DOHH2 (cell line): Measurements from ENCODE around the gene MYCBP.

Experiments used
- H3F3A ChIP-seq: fragments of 200-600 bp; sonication (generic), shearing (Covaris generic); 2 replicates; pipeline ENCODE4 v1.6.0; 2016; ENCODE audit warnings: antibody characterized with exemption, mild to moderate bottlenecking; ENCODE audit not compliant: control insufficient read depth, insufficient read depth
- H3K27ac ChIP-seq: fragments of 200-600 bp; sonication (generic); 2 replicates; pipeline ENCODE4 v1.5.1; 2014; ENCODE audit warnings: low read depth, mild to moderate bottlenecking, low read length, moderate library complexity
- H3K27me3 ChIP-seq: fragments of 200-600 bp; sonication (generic); 2 replicates; pipeline ENCODE4 v1.6.1; 2014; ENCODE audit warnings: mild to moderate bottlenecking, low read length, mixed read lengths; ENCODE audit not compliant: control insufficient read depth
- H3K36me3 ChIP-seq: fragments of 200-600 bp; sonication (generic); 2 replicates; pipeline ENCODE4 v1.6.1; 2014; ENCODE audit warnings: mild to moderate bottlenecking, low read length, moderate library complexity, mixed read lengths; ENCODE audit not compliant: control insufficient read depth
- H3K4me1 ChIP-seq: fragments of 200-600 bp; sonication (generic); 2 replicates; pipeline ENCODE4 v1.6.1; 2014; ENCODE audit warnings: mild to moderate bottlenecking, low read length, mixed read lengths; ENCODE audit not compliant: control insufficient read depth
- H3K4me2 ChIP-seq: fragments of 200-600 bp; sonication (generic); 2 replicates; pipeline ENCODE4 v1.6.0; 2014; ENCODE audit warnings: mild to moderate bottlenecking, low read length, moderate library complexity
- H3K4me3 ChIP-seq: fragments of 200-600 bp; sonication (generic); 2 replicates; pipeline ENCODE4 v1.5.1; 2014; ENCODE audit warnings: mild to moderate bottlenecking, low read length, mixed read lengths
- H3K79me2 ChIP-seq: fragments of 200-600 bp; sonication (generic); 2 replicates; pipeline ENCODE4 v1.6.1; 2014; ENCODE audit warnings: mild to moderate bottlenecking, low read length, mixed read lengths; ENCODE audit not compliant: control insufficient read depth
- H3K9me2 ChIP-seq: fragments of 200-600 bp; sonication (generic); replicated peaks from 2 replicates; pipeline ENCODE4 v1.6.1; 2014; ENCODE audit warnings: mild to moderate bottlenecking, low read length, mixed read lengths; ENCODE audit not compliant: control insufficient read depth
- H3K9me3 ChIP-seq: fragments of 200-600 bp; sonication (generic); 2 replicates; pipeline ENCODE4 v1.6.1; 2014; ENCODE audit warnings: antibody characterized with exemption, low read length, mixed read lengths; ENCODE audit not compliant: control insufficient read depth, insufficient read depth
- H4K20me1 ChIP-seq: fragments of 200-600 bp; sonication (generic); 2 replicates; pipeline ENCODE4 v1.6.0; 2014; ENCODE audit warnings: low read depth, mild to moderate bottlenecking, antibody characterized with exemption, low read length, moderate library complexity; ENCODE audit not compliant: control insufficient read depth, insufficient read depth
- CTCF ChIP-seq: fragments of 200-600 bp; sonication (generic); IDR thresholded peaks from one replicate; pipeline ENCODE4 v1.5.1; 2014; ENCODE audit warnings: antibody characterized with exemption, mild to moderate bottlenecking, low read depth, low read length; ENCODE audit not compliant: poor library complexity, severe bottlenecking
- EZH2phosphoT487 ChIP-seq: fragments of 200-600 bp; sonication (generic); IDR thresholded peaks from 2 replicates; pipeline ENCODE4 v1.6.1; 2017; ENCODE audit warnings: borderline replicate concordance, mild to moderate bottlenecking, antibody characterized with exemption, low read length, moderate library complexity, mixed read lengths

Gene MYCBP

GRCh38 chr1:38889589-38889988 is 16.4 kb upstream of the MYCBP start:
- Histone ChIP-seq H3K9me2 (no peaks in the 10 kb centered on the region), H3K4me2 (no peak overlapping the region), H4K20me1 (no peaks in the 10 kb centered on the region), H3K79me2 (no peaks in the 10 kb centered on the region), H3F3A (no peaks in the 10 kb centered on the region), H3K4me3 (no peak overlapping the region), H3K27me3 (peaks cover 3% of the 10 kb centered on the region; the same call in 1 of the 2 replicates), H3K27ac (no peak overlapping the region), H3K36me3 (no peaks in the 10 kb centered on the region), H3K4me1 (no peaks in the 10 kb centered on the region), H3K9me3 (no peaks in the 10 kb centered on the region)
- TF ChIP-seq CTCF (no peak), EZH2phosphoT487 (no peak)

- H3K27ac ChIP-seq, result no peak overlapping the region
- no peak overlapping the region for H3K4me2 ChIP-seq
- TF ChIP-seq CTCF, result no peak
- TF ChIP-seq EZH2phosphoT487, result no peak
These were observed 15.5 kb upstream of the MYCBP start for GRCh38 chr1:38888423-38889333.

GRCh38 chr1:38885092-38885491 is 11.9 kb upstream of the MYCBP start:
- Histone ChIP-seq H3K27ac (no peak overlapping the region), H3K4me2 (no peak overlapping the region), H3K4me3 (no peak overlapping the region), H3K36me3 (no peaks in the 10 kb centered on the region), H3F3A (no peaks in the 10 kb centered on the region), H3K9me2 (no peaks in the 10 kb centered on the region), H3K9me3 (no peaks in the 10 kb centered on the region), H3K4me1 (no peaks in the 10 kb centered on the region), H3K27me3 (peaks cover 3% of the 10 kb centered on the region; the same call in 1 of the 2 replicates), H3K79me2 (no peaks in the 10 kb centered on the region), H4K20me1 (no peaks in the 10 kb centered on the region)
- no peak for TF ChIP-seq CTCF
- TF ChIP-seq EZH2phosphoT487, result no peak

More at GRCh38 chr1:38888423-38889333, 15.5 kb upstream of the MYCBP start:
- Histone ChIP-seq H3K9me3 (no peaks in the 10 kb centered on the region), H3K79me2 (no peaks in the 10 kb centered on the region), H3F3A (no peaks in the 10 kb centered on the region), H3K36me3 (no peaks in the 10 kb centered on the region), H4K20me1 (no peaks in the 10 kb centered on the region), H3K4me1 (no peaks in the 10 kb centered on the region), H3K9me2 (no peaks in the 10 kb centered on the region), H3K4me3 (no peak overlapping the region), H3K27me3 (peaks cover 3% of the 10 kb centered on the region; the same call in 1 of the 2 replicates)
